ENCODE measurements around the gene DPYSL3.

- TF ChIP-seq, protein P1, sequence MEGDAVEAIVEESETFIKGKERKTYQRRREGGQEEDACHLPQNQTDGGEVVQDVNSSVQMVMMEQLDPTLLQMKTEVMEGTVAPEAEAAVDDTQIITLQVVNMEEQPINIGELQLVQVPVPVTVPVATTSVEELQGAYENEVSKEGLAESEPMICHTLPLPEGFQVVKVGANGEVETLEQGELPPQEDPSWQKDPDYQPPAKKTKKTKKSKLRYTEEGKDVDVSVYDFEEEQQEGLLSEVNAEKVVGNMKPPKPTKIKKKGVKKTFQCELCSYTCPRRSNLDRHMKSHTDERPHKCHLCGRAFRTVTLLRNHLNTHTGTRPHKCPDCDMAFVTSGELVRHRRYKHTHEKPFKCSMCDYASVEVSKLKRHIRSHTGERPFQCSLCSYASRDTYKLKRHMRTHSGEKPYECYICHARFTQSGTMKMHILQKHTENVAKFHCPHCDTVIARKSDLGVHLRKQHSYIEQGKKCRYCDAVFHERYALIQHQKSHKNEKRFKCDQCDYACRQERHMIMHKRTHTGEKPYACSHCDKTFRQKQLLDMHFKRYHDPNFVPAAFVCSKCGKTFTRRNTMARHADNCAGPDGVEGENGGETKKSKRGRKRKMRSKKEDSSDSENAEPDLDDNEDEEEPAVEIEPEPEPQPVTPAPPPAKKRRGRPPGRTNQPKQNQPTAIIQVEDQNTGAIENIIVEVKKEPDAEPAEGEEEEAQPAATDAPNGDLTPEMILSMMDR (IDR thresholded peaks at IDR 0.05) = no peak
- no peak for TF ChIP-seq ZFX (IDR thresholded peaks at IDR 0.05; ENCODE audit: borderline replicate concordance)
These were observed 28.5 kb downstream of the DPYSL3 start for GRCh38 chr5:147481376-147481775.
